Measurements from ENCODE around the gene DOC2B.

- TF ChIP-seq CTCF (IDR thresholded peaks at IDR 0.05) (no peak), POLR2A (IDR thresholded peaks at IDR 0.05) (no peak)
Measured at GRCh38 chr17:193841-194806, 12.7 kb upstream of the DOC2B start.

Measured in thyroid gland (tissue), 4 donors.